B cell (primary cell): ENCODE measurements around the gene ITIH1. TPM values are rescaled to one million over a fixed set of nuclear protein-coding genes. Genes with fewer than 3 reads are reported as not detected.

Source experiments
- ATAC-seq: fragments of 200-7000 bp; cut with Tn5 transposase; one replicate; pipeline ENCODE4 v1.10.0; 2021; ENCODE audit warnings: low read depth, mild to moderate bottlenecking, moderate number of reproducible peaks, moderate library complexity
- CTCF ChIA-PET: fragments of 350-600 bp; sonication (Branson Sonifier 250); formaldehyde crosslinking; loops from one replicate; lab custom pipeline; 2021; ENCODE audit warnings: antibody characterized with exemption, inconsistent platforms; lab: Charles Lee
- POLR2A ChIA-PET: fragments of 350-600 bp; sonication (Branson Sonifier 250); formaldehyde crosslinking; loops from one replicate; lab custom pipeline; 2021; ENCODE audit warnings: antibody characterized with exemption; lab: Charles Lee
- DNase-seq: peaks from one replicate; pipeline ENCODE4 v3.0.0; 2013
- H2AFZ ChIP-seq: 2 replicates; pipeline ENCODE4 v1.6.1; 2012; ENCODE audit warnings: mild to moderate bottlenecking, low read depth, low read length; ENCODE audit not compliant: insufficient read depth, poor library complexity, severe bottlenecking
- H3K27ac ChIP-seq, 2 donors: 1 replicate in 1 of 2; 2 replicates in 1 of 2; pipeline ENCODE4 v1.5.1; 2012 to 2013; ENCODE audit warnings: low read length in 2 of 2, mild to moderate bottlenecking in 2 of 2, moderate library complexity in 1 of 2
- H3K27me3 ChIP-seq, 4 experiments: fragments of 200-600 bp in 1 of 4; sonication (generic) in 1 of 4; replicated peaks in 1 of 4; 1 replicate in 2 of 4; 2 replicates in 2 of 4; pipeline versions ENCODE4 v1.6.1 to v1.7.0; 2013 to 2016; ENCODE audit warnings: low read length in 3 of 4, mild to moderate bottlenecking in 2 of 4, mixed read lengths in 1 of 4, moderate library complexity in 1 of 4; ENCODE audit not compliant: insufficient read depth in 4 of 4, control insufficient read depth in 3 of 4; ENCODE audit errors: control extremely low read depth in 1 of 4
- H3K36me3 ChIP-seq, 2 experiments: replicated peaks in 1 of 2; 1 replicate in 1 of 2; 2 replicates in 1 of 2; pipeline versions ENCODE4 v1.6.1 to v1.7.1; 2013; ENCODE audit warnings: low read length in 1 of 2; ENCODE audit not compliant: insufficient read depth in 2 of 2, control insufficient read depth in 1 of 2; ENCODE audit errors: control extremely low read depth in 1 of 2, extremely low read depth in 1 of 2
- H3K4me1 ChIP-seq, 2 donors: fragments of 200-600 bp in 1 of 2; sonication (generic) in 1 of 2; 1 replicate in 1 of 2; 2 replicates in 1 of 2; pipeline versions ENCODE4 v1.5.1 to v1.6.1; 2013 to 2017; ENCODE audit warnings: low read length in 2 of 2; ENCODE audit not compliant: control insufficient read depth in 2 of 2, insufficient read depth in 2 of 2
- H3K4me2 ChIP-seq: replicated peaks from 2 replicates; pipeline ENCODE3; 2012; ENCODE audit warnings: mild to moderate bottlenecking, low read depth, low read length; ENCODE audit not compliant: poor library complexity, severe bottlenecking
- H3K4me3 ChIP-seq, 5 experiments: fragments of 200-600 bp in 1 of 5; sonication (generic) in 1 of 5; 1 replicate in 3 of 5; 2 replicates in 2 of 5; pipeline versions ENCODE4 v1.5.1 to v1.7.0; 2011 to 2016; ENCODE audit warnings: low read length in 4 of 5, mild to moderate bottlenecking in 4 of 5, low read depth in 2 of 5, control low read depth in 1 of 5, moderate library complexity in 1 of 5; ENCODE audit not compliant: insufficient read depth in 1 of 5; ENCODE audit errors: control extremely low read depth in 1 of 5, extremely low read depth in 1 of 5
- H3K79me2 ChIP-seq: fragments of 200-600 bp; sonication (generic); one replicate; pipeline ENCODE4 v1.6.0; 2016; ENCODE audit warnings: low read length; ENCODE audit not compliant: control insufficient read depth, insufficient read depth
- H3K9ac ChIP-seq: fragments of 200-600 bp; sonication (generic); 2 replicates; pipeline ENCODE4 v1.6.1; 2017; ENCODE audit warnings: mild to moderate bottlenecking, low read length, moderate library complexity
- H3K9me3 ChIP-seq, 3 donors: one replicate each; pipeline versions ENCODE4 v1.6.1 to v1.7.1; 2013; ENCODE audit warnings: low read length in 2 of 3; ENCODE audit not compliant: control insufficient read depth in 2 of 3, insufficient read depth in 1 of 3; ENCODE audit errors: control extremely low read depth in 1 of 3
- H4K20me1 ChIP-seq: 2 replicates; pipeline ENCODE4 v1.6.0; 2012; ENCODE audit warnings: mild to moderate bottlenecking, low read length; ENCODE audit not compliant: insufficient read depth, control insufficient read depth, poor library complexity, severe bottlenecking
- H3K27ac Mint-ChIP-seq: one replicate; pipeline ENCODE4 v1.8.0; 2021; ENCODE audit warnings: mixed read lengths
- H3K27me3 Mint-ChIP-seq: one replicate; pipeline ENCODE4 v1.8.0; 2021; ENCODE audit warnings: mixed read lengths
- H3K4me1 Mint-ChIP-seq: one replicate; pipeline ENCODE4 v1.8.0; 2021; ENCODE audit warnings: mixed read lengths
- H3K4me3 Mint-ChIP-seq: one replicate; pipeline ENCODE4 v1.8.0; 2021; ENCODE audit warnings: mixed read lengths
- H3K9me3 Mint-ChIP-seq: one replicate; pipeline ENCODE4 v1.8.0; 2022; ENCODE audit warnings: mixed read lengths; ENCODE audit not compliant: insufficient read depth
- EZH2 ChIP-seq: IDR thresholded peaks from 2 replicates; pipeline ENCODE4 v1.6.1; 2012; ENCODE audit warnings: borderline replicate concordance, low read depth, mild to moderate bottlenecking, moderate library complexity, low read length; ENCODE audit not compliant: insufficient read depth, poor library complexity, severe bottlenecking
- WGBS: methylation state at CpG from one replicate; pipeline ENCODE4 v1.1.5; 2013; ENCODE audit warnings: missing lambda C conversion rate; ENCODE audit not compliant: insufficient coverage; 5-methylcytosine and 5-hydroxymethylcytosine counted together
- intact Hi-C: fragments of 100-400 bp; cut with micrococcal nuclease; formaldehyde crosslinking; loops from one replicate; pipeline ENCODE4 v1.10.0; 2022
- polyA plus RNA-seq: library from polyadenylated mRNA; depleted of rRNA; stranded (reverse); fragments of >200 nt; gene quantifications from 2 replicates; pipeline ENCODE4 v1.2.3, GENCODE V29; 2012
- total RNA-seq, 2 donors: library from RNA; stranded (reverse); fragments of 120-200 nt in 1 of 2; gene quantifications; 1 replicate in 1 of 2; 2 replicates in 1 of 2; pipeline versions ENCODE4 v1.2.3 to v1.2.4, GENCODE V29; 2013 to 2022
- TF ChIP-seq, protein P1 (sequence below): fragments of 200-600 bp; IDR thresholded peaks from one replicate; pipeline ENCODE4 v1.8.0; 2022; ENCODE audit warnings: antibody characterized with exemption, mild to moderate bottlenecking

ITIH1 gene
- total and polyA plus RNA-seq, 2 donors (not counting 1 experiment from before 2014, with no cell fraction given) = 2.0 TPM; not detected in 1

DNA sequence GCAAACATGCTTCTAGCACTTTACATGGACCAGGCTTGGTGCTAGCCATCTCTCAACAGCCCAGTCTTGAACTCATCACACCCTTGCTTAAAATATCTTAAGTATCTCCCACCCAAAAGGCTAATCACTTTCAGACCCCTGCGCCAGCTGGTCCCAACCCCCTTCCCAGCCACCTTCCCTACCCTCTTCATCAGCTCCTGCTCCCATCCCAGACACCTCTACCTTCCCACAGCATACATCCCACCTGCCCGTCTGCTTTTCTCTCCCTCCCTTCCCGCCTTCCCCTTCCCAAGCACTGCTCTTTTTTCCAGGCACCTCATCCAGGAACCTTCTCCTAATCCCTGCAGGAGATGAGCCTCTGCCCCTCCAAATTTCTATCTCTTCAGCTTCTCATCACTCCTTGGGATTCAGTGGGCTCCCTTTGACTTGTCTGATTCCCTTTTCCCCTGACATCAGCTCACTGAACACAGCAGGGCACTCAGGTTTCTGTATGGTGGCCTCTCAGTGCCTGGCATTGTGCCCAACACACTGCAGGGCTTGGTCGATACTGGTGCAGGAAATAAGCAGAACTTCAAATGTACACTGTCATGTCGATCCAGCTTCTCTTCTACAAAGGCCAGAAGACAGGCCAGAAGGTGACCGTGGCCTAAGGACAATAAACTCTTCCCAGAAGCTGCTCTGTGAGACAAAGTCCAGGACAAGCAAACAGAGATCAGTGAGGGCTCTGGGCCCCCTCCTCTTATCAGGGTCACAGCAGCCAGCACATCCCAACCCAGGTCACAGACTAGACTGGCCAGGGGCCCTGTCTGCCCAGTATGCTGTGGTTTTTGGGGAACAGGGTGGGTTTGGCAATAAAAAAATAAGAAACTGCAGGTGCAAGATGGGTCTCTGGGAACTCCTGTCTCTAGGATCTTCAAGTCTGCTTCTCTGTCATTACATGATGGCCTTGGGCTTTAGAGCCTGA lies 2.2 kb upstream of the ITIH1 start:
- DNase-seq (no peak), ATAC-seq (no peak)
- 69% methylated on average over 5 of the region's 6 CpGs for WGBS
- Histone ChIP-seq H3K9ac (no peak overlapping the region), H3K4me1 (peaks cover 17 to 24% of the 10 kb centered on the region in 2 donors), H3K9me3 (no peaks in the 10 kb centered on the region), H3K4me3 (no peak overlapping the region), H3K27ac (no peak overlapping the region), H2AFZ (no peak overlapping the region), H3K4me2 (no peak overlapping the region), H4K20me1 (no peaks in the 10 kb centered on the region), H3K36me3 (no peaks in the 10 kb centered on the region), H3K27me3 (no peaks in the 10 kb centered on the region), H3K79me2 (no peaks in the 10 kb centered on the region)
- intact Hi-C loops = no loop called here
- H3K4me3 Mint-ChIP-seq = no peak overlapping the region
- POLR2A ChIA-PET = no interaction called here
- H3K27ac Mint-ChIP-seq = no peak overlapping the region
- TF ChIP-seq EZH2 = no peak
- TF ChIP-seq, protein P1, sequence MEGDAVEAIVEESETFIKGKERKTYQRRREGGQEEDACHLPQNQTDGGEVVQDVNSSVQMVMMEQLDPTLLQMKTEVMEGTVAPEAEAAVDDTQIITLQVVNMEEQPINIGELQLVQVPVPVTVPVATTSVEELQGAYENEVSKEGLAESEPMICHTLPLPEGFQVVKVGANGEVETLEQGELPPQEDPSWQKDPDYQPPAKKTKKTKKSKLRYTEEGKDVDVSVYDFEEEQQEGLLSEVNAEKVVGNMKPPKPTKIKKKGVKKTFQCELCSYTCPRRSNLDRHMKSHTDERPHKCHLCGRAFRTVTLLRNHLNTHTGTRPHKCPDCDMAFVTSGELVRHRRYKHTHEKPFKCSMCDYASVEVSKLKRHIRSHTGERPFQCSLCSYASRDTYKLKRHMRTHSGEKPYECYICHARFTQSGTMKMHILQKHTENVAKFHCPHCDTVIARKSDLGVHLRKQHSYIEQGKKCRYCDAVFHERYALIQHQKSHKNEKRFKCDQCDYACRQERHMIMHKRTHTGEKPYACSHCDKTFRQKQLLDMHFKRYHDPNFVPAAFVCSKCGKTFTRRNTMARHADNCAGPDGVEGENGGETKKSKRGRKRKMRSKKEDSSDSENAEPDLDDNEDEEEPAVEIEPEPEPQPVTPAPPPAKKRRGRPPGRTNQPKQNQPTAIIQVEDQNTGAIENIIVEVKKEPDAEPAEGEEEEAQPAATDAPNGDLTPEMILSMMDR = no peak
- no peaks in the 10 kb centered on the region for H3K9me3 Mint-ChIP-seq
- CTCF ChIA-PET = interaction anchor here (1.5 kb wide), 1 partner anchor 13 kb away, joined by 4 read pairs; no protein-coding TSS in a partner anchor
- no peaks in the 10 kb centered on the region for H3K27me3 Mint-ChIP-seq
- H3K4me1 Mint-ChIP-seq = peaks cover 20% of the 10 kb centered on the region

DNA sequence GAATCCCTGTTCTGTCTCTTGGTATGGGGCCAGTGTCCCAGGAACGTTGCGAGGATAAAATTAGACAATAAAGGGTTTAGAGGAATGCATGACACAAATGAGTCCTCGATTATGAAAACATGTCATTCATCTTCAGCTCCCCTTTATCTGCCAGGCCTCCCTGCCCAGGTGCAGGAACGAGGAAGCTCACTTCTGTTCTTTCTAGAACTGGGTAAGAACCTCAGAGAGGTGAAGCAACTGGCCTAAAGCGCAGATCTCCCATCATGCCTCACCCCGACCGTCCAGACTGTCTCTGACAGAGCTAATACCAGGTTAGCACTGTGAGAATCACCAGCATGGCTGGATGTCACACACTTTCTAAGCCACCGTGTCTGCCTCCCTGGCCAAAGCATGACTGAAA lies 1.5 kb upstream of the ITIH1 start:
- H3K27ac Mint-ChIP-seq = no peak overlapping the region
- POLR2A ChIA-PET = no interaction called here

More for the DNA sequence above, 1.5 kb upstream of the ITIH1 start:
- Histone ChIP-seq H2AFZ (no peak overlapping the region), H3K27ac (no peak overlapping the region), H4K20me1 (no peaks in the 10 kb centered on the region), H3K36me3 (no peaks in the 10 kb centered on the region), H3K4me3 (no peak overlapping the region), H3K4me2 (no peak overlapping the region), H3K27me3 (no peaks in the 10 kb centered on the region), H3K9me3 (no peaks in the 10 kb centered on the region), H3K4me1 (peaks cover 17 to 26% of the 10 kb centered on the region in 2 donors), H3K79me2 (no peaks in the 10 kb centered on the region), H3K9ac (no peak overlapping the region)
- TF ChIP-seq, protein P1 = no peak
- no peak for TF ChIP-seq EZH2
- Mint-ChIP-seq H3K4me1 (peaks cover 19% of the 10 kb centered on the region), H3K9me3 (no peaks in the 10 kb centered on the region), H3K4me3 (no peak overlapping the region), H3K27me3 (no peaks in the 10 kb centered on the region)
- no peak for DNase-seq
- CTCF ChIA-PET = interaction anchor here (1.5 kb wide), 1 partner anchor 12 kb away, joined by 4 read pairs; no protein-coding TSS in a partner anchor
- WGBS = 85% methylated on average over 5 of the region's 8 CpGs
- intact Hi-C loops = no loop called here
- ATAC-seq = no peak
